Measurements from ENCODE around the gene ZFP14.
"Not testable (repeated sequence)": the region's sequence is repeated elsewhere in the genome, so short reads cannot be mapped to it uniquely, and the experiment has no call there.

Gene ZFP14

DNA sequence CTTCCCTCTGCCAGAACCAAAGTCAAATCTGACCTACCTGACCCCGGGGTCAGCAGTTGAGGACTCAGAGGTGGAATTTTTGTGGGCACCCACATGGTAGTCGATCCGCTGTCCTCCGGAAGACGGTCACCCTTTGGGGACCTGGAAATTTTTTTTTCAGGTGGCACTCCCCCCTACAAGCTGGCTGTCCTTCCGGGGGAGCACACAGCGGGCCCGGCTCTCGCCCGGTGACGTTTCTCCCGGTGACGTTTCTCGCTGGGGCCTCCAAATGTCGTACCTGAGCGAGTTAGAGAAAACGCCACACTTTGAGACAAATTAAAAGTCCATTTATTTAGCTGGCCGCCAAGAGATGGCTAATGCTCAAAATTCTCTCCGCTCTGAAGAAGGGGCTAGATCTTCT lies 48.8 kb downstream of the ZFP14 start:
- no peak for DNase-seq

DNA sequence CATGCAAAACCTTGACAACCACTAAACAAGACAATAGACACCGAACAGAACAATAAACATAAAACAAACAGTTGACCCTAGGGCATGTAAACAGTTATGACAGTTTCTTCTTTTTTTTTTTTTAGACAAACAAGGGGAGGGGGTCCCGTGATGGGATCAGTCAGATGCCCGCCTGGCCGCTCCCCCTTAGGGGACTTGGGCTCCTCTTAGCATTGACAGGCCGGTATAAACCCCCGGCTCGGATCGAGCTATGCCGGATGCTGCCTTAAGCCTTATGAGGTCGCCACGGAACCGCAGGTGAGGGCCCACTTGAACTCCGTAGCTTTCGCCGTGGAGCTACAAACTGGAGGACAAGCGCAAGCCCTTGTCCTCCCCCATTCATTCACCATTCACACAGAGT lies 49.5 kb downstream of the ZFP14 start:
- DNase-seq: not testable (repeated sequence)

DNA sequence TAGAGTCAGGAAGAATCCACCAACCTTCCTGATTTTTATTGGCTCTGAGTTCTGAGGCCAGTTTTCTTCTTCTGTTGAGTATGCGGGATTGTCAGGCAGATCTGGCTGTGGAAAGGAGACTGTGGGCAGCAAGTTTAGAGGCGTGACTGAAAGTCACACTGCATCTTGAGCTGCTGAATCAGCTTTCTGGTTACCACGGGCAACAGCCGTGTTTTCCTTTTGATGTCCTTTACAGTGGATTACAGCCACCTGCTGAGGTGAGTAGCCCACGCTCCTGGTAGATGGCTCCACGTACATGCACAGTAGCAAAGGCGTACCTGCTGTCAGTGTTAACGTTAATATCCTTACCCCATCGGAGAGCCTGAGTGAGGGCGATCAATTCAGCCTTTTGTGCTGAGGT lies 52.4 kb downstream of the ZFP14 start:
- not testable (repeated sequence) for DNase-seq

DNA sequence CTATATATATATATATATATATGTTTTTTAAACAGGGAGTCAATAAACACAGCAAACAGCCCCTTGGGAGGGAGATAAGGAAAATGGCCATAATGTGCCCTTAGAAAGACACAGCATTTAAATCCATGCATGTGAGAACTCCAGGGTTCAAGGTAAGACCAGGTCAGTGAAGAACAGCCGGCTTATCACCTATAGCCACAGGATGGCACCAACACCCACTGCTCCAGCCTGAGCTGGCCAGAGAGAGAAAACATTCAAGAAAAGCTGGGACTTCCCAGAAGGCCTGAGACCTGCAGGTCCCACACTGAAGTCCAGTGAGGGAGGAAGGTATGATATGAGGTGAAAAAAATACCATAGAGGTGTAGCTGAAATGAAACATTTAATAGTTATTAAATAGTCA lies 63.8 kb downstream of the ZFP14 start:
- DNase-seq: not testable (repeated sequence)

DNA sequence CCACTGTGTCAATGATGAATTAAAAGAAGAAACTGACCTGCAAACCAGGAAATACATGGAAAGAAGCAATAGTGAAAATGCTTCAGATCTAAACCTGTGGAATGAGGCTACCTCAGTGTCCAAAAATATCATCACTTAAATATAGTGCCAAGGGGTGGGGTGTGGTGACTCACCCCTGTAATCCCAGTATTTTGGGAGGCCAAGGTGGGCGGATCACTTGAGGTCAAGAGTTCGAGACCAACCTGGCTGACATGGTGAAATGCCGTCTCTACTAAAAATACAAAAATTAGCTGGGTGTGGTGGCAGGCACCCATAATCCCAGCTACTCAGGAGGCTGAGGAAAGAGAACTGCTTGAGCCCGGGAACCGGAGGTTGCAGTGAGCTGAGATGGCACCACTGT lies 64.9 kb downstream of the ZFP14 start:
- DNase-seq: not testable (repeated sequence)

DNA sequence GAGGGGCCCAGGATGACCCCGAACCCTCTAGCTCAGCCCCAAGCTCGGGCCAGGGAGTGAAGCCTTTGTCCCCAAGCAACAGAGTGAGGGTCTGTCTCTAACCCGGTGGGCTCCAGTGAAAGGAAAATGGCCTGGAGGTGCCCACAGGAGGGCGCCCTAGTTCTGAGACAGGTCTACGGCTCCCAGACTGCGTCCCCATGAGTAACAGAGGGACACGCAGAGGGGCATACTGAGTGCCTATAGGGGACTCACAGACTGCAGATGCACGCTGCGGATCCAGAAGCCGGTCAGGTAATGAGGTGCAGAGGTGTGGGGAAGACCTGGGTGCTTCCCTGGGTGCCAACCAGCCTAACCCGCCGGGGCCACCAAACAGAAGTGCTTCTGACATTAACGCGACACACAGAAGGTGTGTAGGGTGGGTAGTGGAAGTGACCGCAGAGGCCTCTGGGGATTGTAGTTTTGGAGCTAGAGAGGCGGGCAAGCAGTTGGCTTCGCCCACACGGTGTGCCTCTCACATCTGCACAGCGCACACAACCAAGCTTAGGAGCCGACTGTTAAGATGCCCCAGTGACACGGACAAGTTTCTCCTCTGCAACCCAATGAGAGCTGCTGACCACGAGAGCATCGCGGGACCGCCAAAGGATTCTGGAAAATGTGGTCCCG lies 67.8 kb downstream of the ZFP14 start:
- DNase-seq: not testable (repeated sequence)

DNA sequence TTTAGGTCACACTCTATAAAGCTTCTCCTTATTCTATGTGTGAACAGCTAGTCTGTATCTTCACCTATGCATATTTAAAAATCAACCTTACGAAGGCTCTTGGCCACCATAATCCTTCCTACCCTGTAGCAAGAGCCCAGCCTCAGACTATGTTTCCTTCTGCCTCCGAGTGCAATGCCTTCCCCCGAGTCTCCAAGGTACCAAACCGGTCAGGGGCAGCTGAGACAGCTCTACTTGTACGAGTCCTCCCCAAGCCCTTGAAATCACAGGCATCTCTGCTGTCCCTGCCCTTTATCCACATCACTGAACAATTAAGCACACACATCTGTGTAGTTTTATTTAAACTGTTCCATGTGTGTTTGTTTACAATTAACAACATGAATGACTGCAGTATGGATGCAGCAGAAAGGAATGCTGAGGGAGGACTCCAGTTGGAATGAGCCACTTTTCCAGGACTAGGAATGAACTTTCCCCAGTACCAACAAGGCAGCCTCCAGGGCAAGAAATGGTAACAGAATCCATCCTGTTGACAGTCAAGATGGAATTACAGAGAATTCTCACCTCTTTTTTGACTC lies 68.5 kb downstream of the ZFP14 start:
- not testable (repeated sequence) for DNase-seq

DNA sequence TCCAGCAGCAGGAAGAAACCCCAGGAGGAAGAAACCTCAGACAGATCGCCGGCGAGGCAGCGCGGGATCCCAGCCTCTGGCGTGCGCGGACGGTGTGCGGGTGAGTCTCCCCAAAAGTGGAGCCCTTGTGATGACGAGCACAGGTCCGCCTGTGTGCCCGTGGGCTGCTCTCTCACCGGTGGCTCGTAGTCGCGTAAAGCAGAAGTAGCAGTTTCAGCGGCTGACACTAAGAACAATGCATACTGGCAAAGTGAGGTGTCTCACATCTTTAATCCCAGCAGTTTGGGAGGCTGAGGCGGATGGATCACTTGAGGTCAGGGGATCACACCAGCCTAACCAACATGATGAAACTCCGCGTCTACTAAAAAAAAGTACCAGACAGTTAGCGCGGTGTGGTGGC lies 69.2 kb downstream of the ZFP14 start:
- not testable (repeated sequence) for DNase-seq

DNA sequence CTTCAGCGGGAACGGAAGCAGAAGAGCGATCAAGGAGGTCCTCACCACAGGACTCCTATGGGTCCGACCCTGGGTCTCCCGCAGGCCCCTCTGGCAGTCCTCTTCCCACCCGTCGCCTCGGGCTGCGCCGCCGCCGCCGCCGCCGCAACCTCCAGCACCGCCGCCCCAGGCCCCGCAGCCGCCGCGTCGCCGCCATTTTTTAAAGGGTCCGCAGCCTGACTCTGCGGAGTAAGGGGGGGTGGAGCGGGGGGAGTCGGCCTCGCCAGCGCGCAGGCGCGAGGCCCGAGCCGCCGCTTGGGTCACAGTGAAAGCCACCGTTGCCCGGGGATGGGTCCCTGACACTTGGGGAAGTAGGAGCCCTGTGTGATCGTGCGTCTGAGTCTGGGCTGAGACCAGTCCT lies 69.7 kb downstream of the ZFP14 start:
- not testable (repeated sequence) for DNase-seq

DNA sequence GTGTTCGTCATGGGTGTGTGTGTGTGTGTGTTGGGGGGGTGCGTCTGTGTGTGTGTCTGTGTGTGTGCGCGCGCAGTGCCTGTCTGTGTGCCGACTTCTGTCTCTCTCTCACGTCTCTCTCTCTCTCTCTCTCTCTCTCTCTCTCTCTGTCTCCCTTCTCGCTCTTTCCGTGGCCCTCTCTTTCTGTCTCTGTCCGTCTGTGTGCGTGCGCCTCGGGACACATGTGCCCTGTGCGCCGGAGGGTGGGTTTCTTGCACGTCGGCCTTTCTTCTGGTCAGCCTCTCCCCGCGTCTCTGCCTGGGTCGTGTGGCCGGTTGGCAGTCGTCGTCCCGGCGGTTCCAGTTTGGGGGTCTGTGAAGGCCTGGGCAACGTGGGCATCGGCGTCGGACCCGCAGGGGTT lies 86.7 kb downstream of the ZFP14 start:
- not testable (repeated sequence) for DNase-seq
